ENCODE results near the gene RALGPS1. TPM values are rescaled to one million over a fixed set of nuclear protein-coding genes. Genes with fewer than 3 reads are reported as not detected.

Gene RALGPS1
- total and polyA plus RNA-seq, 2 donors (not counting 1 experiment from before 2014, with no cell fraction given), result 2.0 to 5.9 TPM

DNA sequence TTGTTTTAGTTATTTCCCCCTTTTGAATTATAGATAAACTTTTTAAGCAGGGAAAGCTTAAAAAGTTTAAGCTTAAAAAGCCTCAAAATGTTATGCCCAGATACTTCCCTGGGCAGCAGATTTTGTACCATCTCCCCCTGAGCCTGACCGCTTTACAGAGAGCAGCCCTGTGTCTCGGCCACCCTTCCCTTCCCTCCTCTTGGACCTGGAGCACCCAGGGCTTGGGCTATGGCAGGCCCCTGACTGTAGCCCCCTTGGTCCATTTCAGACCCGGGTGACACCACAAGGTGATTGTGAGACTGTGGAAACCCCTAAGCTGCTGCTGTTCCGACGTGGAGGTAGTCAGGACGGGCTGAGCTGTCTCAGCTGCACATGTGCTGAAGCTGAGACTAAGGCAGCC lies 97.7 kb downstream of the RALGPS1 start:
- TF ChIP-seq EZH2 (IDR thresholded peaks at IDR 0.05; ENCODE audit: low read length, missing control alignments), result no peak
- TF ChIP-seq, protein P1, sequence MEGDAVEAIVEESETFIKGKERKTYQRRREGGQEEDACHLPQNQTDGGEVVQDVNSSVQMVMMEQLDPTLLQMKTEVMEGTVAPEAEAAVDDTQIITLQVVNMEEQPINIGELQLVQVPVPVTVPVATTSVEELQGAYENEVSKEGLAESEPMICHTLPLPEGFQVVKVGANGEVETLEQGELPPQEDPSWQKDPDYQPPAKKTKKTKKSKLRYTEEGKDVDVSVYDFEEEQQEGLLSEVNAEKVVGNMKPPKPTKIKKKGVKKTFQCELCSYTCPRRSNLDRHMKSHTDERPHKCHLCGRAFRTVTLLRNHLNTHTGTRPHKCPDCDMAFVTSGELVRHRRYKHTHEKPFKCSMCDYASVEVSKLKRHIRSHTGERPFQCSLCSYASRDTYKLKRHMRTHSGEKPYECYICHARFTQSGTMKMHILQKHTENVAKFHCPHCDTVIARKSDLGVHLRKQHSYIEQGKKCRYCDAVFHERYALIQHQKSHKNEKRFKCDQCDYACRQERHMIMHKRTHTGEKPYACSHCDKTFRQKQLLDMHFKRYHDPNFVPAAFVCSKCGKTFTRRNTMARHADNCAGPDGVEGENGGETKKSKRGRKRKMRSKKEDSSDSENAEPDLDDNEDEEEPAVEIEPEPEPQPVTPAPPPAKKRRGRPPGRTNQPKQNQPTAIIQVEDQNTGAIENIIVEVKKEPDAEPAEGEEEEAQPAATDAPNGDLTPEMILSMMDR (conservative IDR thresholded peaks at IDR 0.05 in 1 of 2, IDR thresholded peaks at IDR 0.05 in 1 of 2; ENCODE audit: low read depth in 1 of 2, low read length in 2 of 2), result no peak

DNA sequence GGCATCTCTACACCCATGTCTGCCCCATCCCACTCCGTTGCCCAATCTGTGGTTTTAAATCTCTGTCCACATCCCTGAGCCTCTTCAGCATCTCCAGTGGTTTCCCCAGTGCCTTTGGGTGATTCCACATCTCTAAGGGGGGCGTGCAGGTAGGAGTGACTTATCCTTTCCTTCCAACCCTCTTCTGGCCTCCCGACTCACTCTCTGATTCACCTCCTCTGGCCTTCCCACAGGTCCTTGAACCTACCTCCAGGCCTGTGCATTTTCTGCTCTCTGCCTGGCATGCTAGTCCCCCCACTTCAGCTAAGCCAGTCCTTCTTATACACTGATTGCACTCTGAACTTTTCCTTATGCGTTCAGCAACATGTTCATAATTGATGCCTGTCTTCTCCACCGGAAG lies 99.0 kb downstream of the RALGPS1 start:
- Histone ChIP-seq H3K36me3 (ENCODE audit: control insufficient read depth, insufficient read depth, low read length) (no peaks in the 10 kb centered on the region), H4K20me1 (ENCODE audit: control insufficient read depth, extremely low read depth, insufficient read depth, low read length) (no peaks in the 10 kb centered on the region), H3K4me1 (ENCODE audit: control insufficient read depth, extremely low read depth, insufficient read depth, low read length) (no peaks in the 10 kb centered on the region), H3K4me3 (replicated peaks in 1 of 4; ENCODE audit: control extremely low read depth in 1 of 4, insufficient read depth in 1 of 4, low read depth in 3 of 4, low read length in 4 of 4) (no peak overlapping the region), H3K79me2 (ENCODE audit: control insufficient read depth, insufficient read depth, low read length) (no peaks in the 10 kb centered on the region), H2AFZ (ENCODE audit: low read length) (no peak overlapping the region), H3K4me2 (ENCODE audit: extremely low read depth, insufficient read depth, low read length) (no peak overlapping the region), H3K27me3 (ENCODE audit: control insufficient read depth, insufficient read depth, low read length) (peaks cover 2% of the 10 kb centered on the region), H3K27ac (ENCODE audit: insufficient read depth, low read length) (no peak overlapping the region), H3K9me3 (ENCODE audit: control insufficient read depth, insufficient read depth, low read depth, low read length) (no peaks in the 10 kb centered on the region), H3K9ac (ENCODE audit: insufficient read depth, low read length) (no peak overlapping the region)
- no peak for TF ChIP-seq EZH2 (IDR thresholded peaks at IDR 0.05; ENCODE audit: low read length, missing control alignments)
- TF ChIP-seq, protein P1 (conservative IDR thresholded peaks at IDR 0.05 in 1 of 2, IDR thresholded peaks at IDR 0.05 in 1 of 2; ENCODE audit: low read depth in 1 of 2, low read length in 2 of 2), result no peak
- no peak for DNase-seq (ENCODE audit: low read depth in 2 of 2)

More for the DNA sequence above, 97.7 kb downstream of the RALGPS1 start:
- H3K9ac ChIP-seq (ENCODE audit: insufficient read depth, low read length), result no peak overlapping the region
- no peaks in the 10 kb centered on the region for H3K79me2 ChIP-seq (ENCODE audit: control insufficient read depth, insufficient read depth, low read length)
- no peak overlapping the region for H3K4me2 ChIP-seq (ENCODE audit: extremely low read depth, insufficient read depth, low read length)
- H3K27ac ChIP-seq (ENCODE audit: insufficient read depth, low read length), result no peak overlapping the region
- no peaks in the 10 kb centered on the region for H3K9me3 ChIP-seq (ENCODE audit: control insufficient read depth, insufficient read depth, low read depth, low read length)
- H2AFZ ChIP-seq (ENCODE audit: low read length), result no peak overlapping the region
- no peaks in the 10 kb centered on the region for H3K4me1 ChIP-seq (ENCODE audit: control insufficient read depth, extremely low read depth, insufficient read depth, low read length)
- H3K27me3 ChIP-seq (ENCODE audit: control insufficient read depth, insufficient read depth, low read length), result peaks cover 2% of the 10 kb centered on the region
- no peaks in the 10 kb centered on the region for H4K20me1 ChIP-seq (ENCODE audit: control insufficient read depth, extremely low read depth, insufficient read depth, low read length)
- DNase-seq (ENCODE audit: low read depth in 2 of 2), result no peak
- H3K4me3 ChIP-seq (replicated peaks in 1 of 4; ENCODE audit: control extremely low read depth in 1 of 4, insufficient read depth in 1 of 4, low read depth in 3 of 4, low read length in 4 of 4), result no peak overlapping the region
- no peaks in the 10 kb centered on the region for H3K36me3 ChIP-seq (ENCODE audit: control insufficient read depth, insufficient read depth, low read length)

DNA sequence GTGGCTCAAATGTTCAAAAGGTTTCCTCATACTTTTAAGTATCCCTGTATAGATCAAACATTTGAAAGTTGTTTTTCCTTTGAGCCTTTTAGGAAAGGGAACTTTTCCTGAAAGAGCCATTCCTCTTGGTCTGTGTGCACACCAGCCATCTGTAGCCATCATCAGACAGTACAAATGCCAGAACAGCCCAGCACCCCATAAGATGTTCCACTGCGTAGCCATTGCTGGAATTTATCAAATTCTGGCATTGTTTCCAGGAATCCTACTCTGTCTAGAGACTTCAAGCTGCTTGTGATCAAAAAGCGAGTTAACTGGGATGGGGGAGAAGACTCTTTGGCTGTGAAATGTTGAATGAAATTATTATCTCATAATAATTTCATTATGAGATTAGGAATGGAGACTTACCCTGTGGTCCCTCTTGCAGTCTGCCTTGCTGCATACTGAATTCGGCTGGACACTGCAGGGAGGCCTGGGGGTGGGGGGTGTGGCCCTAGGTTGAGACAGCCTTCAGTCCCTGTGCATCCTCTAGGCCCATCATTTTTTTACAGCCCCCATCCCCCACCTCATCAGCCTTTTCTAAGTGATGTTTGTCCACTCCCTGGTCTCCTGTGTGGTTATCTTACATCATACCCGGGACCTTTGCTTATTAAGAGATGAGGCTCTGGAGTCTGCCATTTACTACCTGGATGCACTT lies 99.8 kb downstream of the RALGPS1 start:
- H3K27me3 ChIP-seq (ENCODE audit: control insufficient read depth, insufficient read depth, low read length), result peaks cover 2% of the 10 kb centered on the region
- H3K4me3 ChIP-seq (replicated peaks in 1 of 4; ENCODE audit: control extremely low read depth in 1 of 4, insufficient read depth in 1 of 4, low read depth in 3 of 4, low read length in 4 of 4), result no peak overlapping the region
- H3K9me3 ChIP-seq (ENCODE audit: control insufficient read depth, insufficient read depth, low read depth, low read length), result no peaks in the 10 kb centered on the region
- no peak overlapping the region for H3K4me2 ChIP-seq (ENCODE audit: extremely low read depth, insufficient read depth, low read length)
- TF ChIP-seq, protein P1 (conservative IDR thresholded peaks at IDR 0.05 in 1 of 2, IDR thresholded peaks at IDR 0.05 in 1 of 2; ENCODE audit: low read depth in 1 of 2, low read length in 2 of 2), result no peak
- no peak for TF ChIP-seq EZH2 (IDR thresholded peaks at IDR 0.05; ENCODE audit: low read length, missing control alignments)
- no peaks in the 10 kb centered on the region for H3K36me3 ChIP-seq (ENCODE audit: control insufficient read depth, insufficient read depth, low read length)
- H3K27ac ChIP-seq (ENCODE audit: insufficient read depth, low read length), result no peak overlapping the region
- no peak overlapping the region for H3K9ac ChIP-seq (ENCODE audit: insufficient read depth, low read length)
- H4K20me1 ChIP-seq (ENCODE audit: control insufficient read depth, extremely low read depth, insufficient read depth, low read length), result no peaks in the 10 kb centered on the region
- DNase-seq (ENCODE audit: low read depth in 2 of 2), result peak in 1 of 2 donors; percentile 36
- no peaks in the 10 kb centered on the region for H3K79me2 ChIP-seq (ENCODE audit: control insufficient read depth, insufficient read depth, low read length)
- H2AFZ ChIP-seq (ENCODE audit: low read length), result no peak overlapping the region
- no peaks in the 10 kb centered on the region for H3K4me1 ChIP-seq (ENCODE audit: control insufficient read depth, extremely low read depth, insufficient read depth, low read length)

Measured in fibroblast of lung (primary cell).